ENCODE data around the gene CNOT6.
"Not testable (repeated sequence)": the region's sequence is repeated elsewhere in the genome, so short reads cannot be mapped to it uniquely, and the experiment has no call there.

DNA sequence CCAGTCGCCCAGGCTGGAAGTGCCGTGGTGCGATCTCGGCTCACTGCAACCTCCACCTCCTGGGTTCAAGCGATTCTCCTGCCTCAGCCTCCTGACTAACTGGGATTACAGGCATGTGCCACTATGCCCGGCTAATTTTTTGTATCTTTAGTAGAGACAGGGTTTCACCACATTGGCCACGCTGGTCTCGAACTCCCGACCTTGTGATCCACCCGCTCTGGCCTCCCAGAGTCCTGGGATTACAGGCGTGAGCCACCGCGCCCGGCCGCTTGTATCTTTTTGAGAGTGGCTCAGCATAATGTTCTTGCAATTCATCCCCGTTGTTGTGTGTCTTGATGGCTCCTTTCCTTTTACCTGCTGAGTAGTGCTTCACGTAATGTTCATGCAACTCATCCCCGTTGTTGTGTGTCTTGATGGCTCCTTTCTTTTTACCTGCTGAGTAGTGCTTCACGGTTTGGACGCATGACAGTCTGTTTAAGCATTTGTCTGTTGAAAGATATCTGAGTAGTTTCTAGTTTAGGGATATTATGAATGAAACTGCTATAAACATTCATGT, 18.1 kb upstream of the CNOT6 start:
- not testable (repeated sequence) for TF ChIP-seq CTCF (IDR thresholded peaks at IDR 0.05; ENCODE audit: insufficient read depth, low read length, poor library complexity, severe bottlenecking); EZH2phosphoT487 (conservative IDR thresholded peaks at IDR 0.05; ENCODE audit: low read length)
